Ecto neural progenitor cell (in vitro differentiated cells): Measurements from ENCODE around the gene ERI2.
A peak's percentile ranks its signal among the peaks of the same experiment; 100 is the strongest.

Source experiments
- DNase-seq: peaks from one replicate; pipeline ENCODE4 v3.0.0-alpha.2; 2018; ENCODE audit warnings: low spot score

ERI2 gene

DNA sequence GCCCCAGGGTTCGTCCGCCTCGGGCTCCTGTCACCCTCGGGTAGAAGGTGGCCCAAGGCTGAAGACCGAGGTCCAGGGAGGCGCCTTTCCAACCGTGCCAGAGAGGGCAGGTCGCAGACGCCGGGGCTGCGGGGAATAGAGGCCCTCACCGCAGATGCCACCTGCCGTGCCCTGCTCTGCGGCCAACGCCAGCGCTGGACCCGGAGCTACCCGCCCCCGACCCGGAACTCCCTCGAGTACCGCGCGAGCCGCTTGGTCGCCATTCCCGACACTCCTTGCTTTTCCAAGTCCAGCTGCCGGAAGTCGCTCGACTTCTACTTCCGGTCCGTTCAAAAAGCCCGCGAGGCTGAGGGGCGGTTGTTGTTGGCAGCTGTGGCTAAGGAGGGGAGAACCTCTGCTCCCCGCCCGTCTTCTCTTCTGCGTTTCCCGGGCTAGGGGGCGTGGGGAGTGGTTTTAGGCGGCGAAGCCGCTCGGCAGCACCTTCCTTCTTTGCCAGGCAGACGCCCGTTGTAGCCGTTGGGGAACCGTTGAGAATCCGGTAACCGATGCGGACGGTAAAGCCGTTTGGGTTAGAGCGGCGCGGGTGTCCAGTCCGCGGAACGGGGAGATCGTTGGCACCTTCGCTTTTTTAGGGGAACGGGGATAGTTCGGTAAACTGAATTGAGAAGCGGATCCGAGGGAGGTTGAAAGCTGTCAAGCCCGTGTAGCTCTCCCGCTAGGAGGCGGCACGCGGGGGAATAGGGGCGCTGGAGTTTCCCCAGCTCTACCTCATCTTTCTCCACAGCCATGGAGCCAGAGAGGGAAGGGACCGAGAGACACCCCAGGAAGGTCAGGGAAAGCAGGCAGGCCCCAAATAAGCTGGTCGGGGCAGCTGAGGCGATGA is at the start of gene ERI2, which contains the start of gene REXO5:
Gene ERI2 (minus strand): TSS at position 305 of the 883 bp plus-strand sequence. CDS start 42 bp downstream, at position 263.
Gene REXO5 (plus strand): TSS at position 360 of the 883 bp plus-strand sequence. CDS start 427 bp downstream, at position 787.
- DNase-seq: peak; percentile 95

DNA sequence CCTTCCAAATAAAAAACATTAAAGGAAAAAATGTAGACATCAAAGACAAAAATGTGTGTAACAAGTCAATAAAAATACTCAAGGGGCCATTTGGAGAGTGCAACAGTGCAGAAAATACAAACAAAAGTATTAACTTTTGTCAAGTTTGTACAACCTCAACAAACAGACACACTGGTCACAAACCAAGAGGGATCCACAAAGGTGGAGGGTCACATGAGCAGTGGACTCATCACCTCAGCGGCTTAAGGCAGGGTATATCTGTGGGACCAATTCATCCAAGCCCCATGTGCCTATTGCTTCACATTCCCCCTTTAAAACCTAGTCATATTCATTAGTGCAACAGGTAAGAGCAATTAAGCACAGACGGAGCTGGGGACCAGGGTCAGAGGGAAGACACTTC is 48.7 kb upstream of the ERI2 start:
- DNase-seq: no peak

- DNase-seq: no peak
Measured at GRCh38 chr16:20853981-20854620, 47.8 kb upstream of the ERI2 start.

GRCh38 chr16:20853143-20853542 is 46.9 kb upstream of the ERI2 start:
- DNase-seq: no peak

DNA sequence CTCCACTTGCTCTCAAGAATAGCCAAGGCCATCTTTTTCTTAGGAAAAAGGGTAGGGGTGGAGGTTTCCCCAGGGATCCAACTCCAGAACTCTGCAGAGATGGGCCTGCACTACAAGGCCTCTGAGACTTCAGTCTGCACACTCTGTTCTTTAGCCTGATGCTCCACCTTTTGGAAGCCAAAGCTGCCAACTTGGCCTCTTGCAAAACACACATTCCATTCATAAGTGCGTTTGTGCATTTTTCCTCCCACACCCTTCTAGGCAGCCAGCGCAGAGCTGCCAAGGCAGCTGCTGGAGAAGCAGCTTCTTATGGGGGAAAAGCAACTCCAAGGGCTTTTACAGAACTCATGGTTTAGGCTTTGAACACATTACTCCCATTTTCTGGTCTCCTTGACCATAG is 45.3 kb upstream of the ERI2 start:
- DNase-seq: no peak

DNA sequence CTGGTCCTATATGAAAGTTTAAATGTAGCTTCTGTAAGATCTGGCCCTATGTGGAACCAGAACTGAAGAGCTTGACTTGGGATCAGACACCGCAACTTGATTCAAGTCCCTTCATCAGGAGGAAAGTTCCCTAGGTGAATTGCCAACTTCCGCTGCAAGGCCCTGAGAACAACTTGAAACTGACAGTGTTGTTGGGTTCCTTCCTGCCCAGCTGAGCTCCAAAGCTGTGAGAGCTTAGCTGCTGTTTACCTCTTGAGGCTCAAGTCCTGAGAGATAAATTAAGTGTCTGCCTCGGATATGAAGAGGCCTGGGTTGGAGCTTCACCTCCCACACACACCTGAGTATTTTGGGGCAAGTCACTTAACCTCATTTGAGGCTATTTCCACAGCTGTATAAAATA is 44.7 kb upstream of the ERI2 start:
- no peak for DNase-seq

DNA sequence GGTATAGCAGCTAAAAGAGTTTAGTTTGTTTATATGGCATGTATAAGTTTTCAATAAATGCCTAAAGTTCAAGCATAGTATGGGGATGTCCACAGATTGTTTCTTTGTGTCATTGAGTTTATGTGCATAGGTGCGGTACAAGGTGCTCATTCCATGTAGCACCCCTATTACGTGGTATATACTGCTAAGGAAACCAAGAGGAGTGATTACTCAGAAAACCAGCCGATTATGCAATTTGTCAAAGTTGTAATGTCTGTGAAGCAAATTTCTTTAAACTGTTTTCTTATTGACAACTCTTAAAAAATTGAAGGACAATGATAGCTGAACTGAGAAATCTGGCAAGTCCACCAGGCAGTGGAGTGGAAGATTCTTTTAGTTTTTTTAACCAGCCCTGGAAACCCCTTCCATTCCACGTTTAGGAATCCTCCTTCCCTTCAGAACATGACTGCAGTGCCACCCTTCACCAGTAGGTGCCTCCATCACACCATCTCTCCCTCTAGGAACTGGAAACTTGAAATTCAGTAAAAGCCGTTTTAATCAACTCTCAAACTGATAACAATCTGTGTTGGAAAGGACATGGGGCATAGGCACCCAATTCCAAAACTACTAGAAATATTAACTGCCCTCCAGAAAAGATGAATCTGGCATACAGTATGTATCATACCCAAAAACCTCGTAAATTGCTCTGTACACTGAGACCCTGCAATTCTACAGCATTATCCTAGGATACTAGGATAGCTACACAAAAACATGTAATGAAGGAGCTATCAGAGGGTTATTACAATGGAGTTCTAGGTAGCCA is 43.5 kb upstream of the ERI2 start:
- DNase-seq: peak; percentile 64

DNA sequence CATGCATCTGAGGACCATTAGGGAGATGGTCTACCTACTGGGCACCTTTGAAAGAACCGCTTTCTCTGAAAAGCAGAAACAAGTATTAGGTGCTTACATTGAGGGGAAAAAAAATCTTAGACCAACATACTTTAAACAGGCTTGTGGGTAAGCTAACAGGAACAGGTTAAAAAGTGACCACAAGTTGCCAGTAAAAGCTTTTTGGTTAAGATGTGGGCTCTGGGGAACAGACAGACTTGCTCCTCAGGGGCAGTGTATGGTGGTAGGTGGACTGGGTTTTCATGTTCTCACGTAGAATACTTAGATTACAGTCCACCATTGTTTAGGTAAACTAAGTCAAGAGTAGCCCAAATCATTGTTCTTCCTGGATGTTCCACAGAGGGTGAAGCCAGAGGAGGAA is 41.3 kb upstream of the ERI2 start:
- no peak for DNase-seq

- DNase-seq: no peak
Measured at GRCh38 chr16:20846551-20846950, 40.3 kb upstream of the ERI2 start.

DNA sequence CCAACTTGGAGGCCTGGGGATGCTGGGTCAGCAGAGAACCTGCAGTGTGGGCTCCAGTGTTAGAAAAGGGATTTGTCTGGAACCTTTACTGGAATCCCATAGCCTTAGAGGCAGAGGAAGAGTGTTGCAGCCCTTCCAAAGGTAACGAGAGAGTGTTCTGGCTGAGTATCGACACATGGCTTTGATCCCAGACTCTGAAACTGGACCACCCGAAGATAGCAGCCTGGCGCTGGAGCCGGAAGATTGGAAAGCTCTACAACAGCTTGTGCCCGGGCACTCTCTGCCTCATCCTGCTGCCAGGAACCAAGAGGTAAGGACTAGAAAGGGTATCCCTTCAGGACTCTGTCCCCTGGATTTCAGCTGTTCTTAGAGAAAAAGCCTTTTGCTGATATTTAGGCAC is 39.8 kb upstream of the ERI2 start:
- no peak for DNase-seq

- DNase-seq: no peak
Measured at GRCh38 chr16:20844588-20844987, 38.3 kb upstream of the ERI2 start.

GRCh38 chr16:20844054-20844453 is 37.8 kb upstream of the ERI2 start:
- no peak for DNase-seq

DNA sequence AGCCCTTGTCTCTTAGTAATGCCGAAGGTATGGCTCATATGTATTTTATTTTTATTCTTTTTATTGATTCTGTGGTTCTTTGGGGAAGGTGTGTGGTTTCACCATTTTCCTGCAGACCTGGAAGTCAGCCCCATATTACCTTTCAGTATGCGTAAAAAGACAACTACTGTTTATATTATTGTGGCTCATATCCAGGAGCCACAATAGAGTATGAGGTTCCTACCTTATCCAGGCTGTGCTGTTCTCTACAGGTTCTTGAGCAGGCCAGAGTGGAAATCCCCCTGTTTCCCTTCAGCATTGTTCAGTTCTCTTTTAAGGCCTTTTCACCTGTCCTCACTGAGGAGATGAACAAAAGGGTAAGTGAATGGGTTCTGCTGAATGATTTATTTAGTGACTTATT is 33.2 kb upstream of the ERI2 start:
- DNase-seq: no peak

- no peak for DNase-seq
Measured at GRCh38 chr16:20838240-20838639, 32.0 kb upstream of the ERI2 start.

DNA sequence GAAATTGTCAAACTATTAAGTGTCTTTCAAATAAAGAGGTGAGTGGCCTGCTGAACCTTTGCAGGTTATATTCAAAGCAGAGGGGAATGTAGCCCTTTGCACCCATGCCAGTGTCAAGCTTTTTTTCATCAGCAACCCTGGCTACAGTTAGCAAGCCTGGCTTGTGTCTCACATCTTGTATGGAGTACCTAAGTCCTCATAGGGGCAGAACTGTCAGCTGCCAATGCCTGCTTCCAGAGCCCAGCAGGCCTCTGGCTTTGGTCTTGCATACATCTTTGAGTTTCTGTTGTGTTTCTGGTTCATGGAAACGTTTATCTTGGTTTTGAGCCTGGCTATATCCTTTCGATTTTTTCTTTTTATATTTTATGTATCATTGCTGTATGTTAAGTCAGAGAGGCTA is 26.8 kb upstream of the ERI2 start:
- no peak for DNase-seq

DNA sequence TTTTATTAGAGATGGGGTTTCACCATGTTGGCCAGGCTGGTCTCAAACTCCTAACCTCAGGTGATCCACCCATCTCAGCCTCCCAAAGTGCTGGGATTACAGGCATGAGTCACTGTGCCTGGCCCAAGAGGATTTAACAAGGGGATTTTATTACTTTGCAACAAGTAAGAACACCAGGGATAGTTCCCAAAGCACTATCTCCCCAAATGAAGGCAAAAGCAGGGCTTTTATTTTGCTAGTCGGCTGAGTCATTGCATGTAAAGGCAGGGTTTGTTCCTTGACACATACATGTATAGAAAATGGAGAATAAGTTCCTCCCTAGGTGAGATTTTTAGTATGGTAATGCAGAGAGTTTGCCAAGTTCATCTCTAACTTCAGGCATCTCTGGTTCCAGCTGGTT is 24.1 kb upstream of the ERI2 start:
- DNase-seq: no peak

DNA sequence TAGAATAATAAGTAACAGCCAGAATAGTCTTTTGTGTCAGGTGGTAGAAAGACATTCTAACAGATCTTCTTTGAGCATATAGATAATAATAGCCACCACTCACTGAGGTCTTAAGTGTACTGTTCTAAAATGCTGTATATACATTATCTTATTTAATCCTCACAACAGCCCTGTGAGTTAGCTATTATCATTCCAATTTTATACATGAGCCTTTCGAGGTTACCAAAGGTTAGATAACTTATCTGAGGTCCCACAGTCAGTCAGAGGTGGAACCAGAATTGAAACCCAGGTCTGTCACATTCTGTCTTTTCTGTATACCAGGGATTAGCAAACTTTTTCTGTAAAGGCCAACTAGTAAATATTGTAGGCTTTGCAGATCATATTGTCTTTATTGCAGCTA is 23.3 kb upstream of the ERI2 start:
- no peak for DNase-seq

GRCh38 chr16:20826039-20826566 is 19.8 kb upstream of the ERI2 start:
- DNase-seq: no peak

DNA sequence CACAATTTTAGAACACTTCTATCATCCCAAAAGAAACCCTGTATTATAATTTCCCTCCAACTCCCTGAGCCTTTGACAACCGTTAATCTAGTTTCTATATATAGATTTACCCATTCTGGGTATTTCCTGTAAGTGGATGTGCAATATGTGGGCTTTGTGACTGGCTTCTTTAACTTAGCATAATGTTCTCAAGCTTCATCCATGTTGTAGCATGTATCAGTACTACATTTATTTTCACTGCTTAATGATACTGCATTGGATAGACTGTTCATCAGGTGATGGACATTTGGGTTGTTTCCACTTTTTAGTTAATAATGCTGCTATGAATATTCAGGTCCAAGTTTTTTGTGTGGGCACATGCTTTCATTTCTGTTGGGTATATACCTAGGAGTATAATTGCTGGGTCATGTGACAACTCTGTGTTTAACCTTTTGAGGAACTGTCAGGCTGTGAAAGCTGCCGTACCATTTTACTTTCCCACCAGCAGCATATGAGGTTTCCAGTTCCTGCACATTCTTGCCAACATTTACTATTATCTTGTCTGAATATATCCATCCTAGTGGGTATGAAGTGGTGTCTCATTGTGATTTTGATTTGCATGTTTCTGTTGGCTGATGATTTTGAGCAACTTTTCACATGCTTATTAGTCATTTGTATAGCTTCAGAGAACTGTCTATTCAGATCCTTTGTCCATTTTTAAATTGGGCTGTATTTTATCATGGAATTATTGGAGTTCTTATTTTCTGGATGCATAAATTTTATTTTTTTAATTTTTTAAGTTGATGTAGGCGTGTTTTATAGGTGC is 16.5 kb upstream of the ERI2 start:
- no peak for DNase-seq

- no peak for DNase-seq
Measured at GRCh38 chr16:20821682-20822081, 15.4 kb upstream of the ERI2 start.

- no peak for DNase-seq
Measured at GRCh38 chr16:20818929-20819585, 12.8 kb upstream of the ERI2 start.
